HG03097 (cell line): ENCODE data around the gene LRRC17.

Experiments used
- ATAC-seq: cut with Tn5 transposase; IDR thresholded peaks from one replicate; pipeline ENCODE4 v1.9.1; 2021; ENCODE audit not compliant: unreplicated experiment, low FRiP score

LRRC17 gene

GRCh38 chr7:102912742-102913141 is at the start of gene LRRC17:
LRRC17 (plus strand) TSS chr7:102913000; CDS start chr7:102933914, 20,914 bp downstream.
- ATAC-seq: no peak

GRCh38 chr7:102864958-102865357 is 47.8 kb upstream of the LRRC17 start:
- no peak for ATAC-seq

GRCh38 chr7:102866535-102867215 is 46.1 kb upstream of the LRRC17 start:
- ATAC-seq: no peak

GRCh38 chr7:102869195-102869594 is 43.6 kb upstream of the LRRC17 start:
- no peak for ATAC-seq

GRCh38 chr7:102872460-102872859 is 40.3 kb upstream of the LRRC17 start:
- no peak for ATAC-seq

- peak; percentile 9 for ATAC-seq
Observed at GRCh38 chr7:102873470-102874165, 39.2 kb upstream of the LRRC17 start.

- peak; percentile 98 for ATAC-seq
Observed at GRCh38 chr7:102874166-102874829, 38.5 kb upstream of the LRRC17 start.

- ATAC-seq: no peak
Observed at GRCh38 chr7:102874966-102875365, 37.8 kb upstream of the LRRC17 start.

GRCh38 chr7:102875700-102876295 is 37.0 kb upstream of the LRRC17 start:
- ATAC-seq: no peak

- no peak for ATAC-seq
Observed at GRCh38 chr7:102883098-102883860, 29.5 kb upstream of the LRRC17 start.

- ATAC-seq: no peak
Observed at GRCh38 chr7:102888561-102889233, 24.1 kb upstream of the LRRC17 start.

GRCh38 chr7:102889851-102890250 is 22.9 kb upstream of the LRRC17 start:
- no peak for ATAC-seq

- no peak for ATAC-seq
Observed at GRCh38 chr7:102890292-102890970, 22.4 kb upstream of the LRRC17 start.

GRCh38 chr7:102890971-102891692 is 21.7 kb upstream of the LRRC17 start:
- no peak for ATAC-seq

- no peak for ATAC-seq
Observed at GRCh38 chr7:102891693-102892261, 21.0 kb upstream of the LRRC17 start.

- no peak for ATAC-seq
Observed at GRCh38 chr7:102892631-102893278, 20.0 kb upstream of the LRRC17 start.

- ATAC-seq: no peak
Observed at GRCh38 chr7:102895602-102896001, 17.2 kb upstream of the LRRC17 start.

GRCh38 chr7:102896585-102896984 is 16.2 kb upstream of the LRRC17 start:
- no peak for ATAC-seq
